ENCODE results near the gene PPFIBP2. TPM values are rescaled to one million over a fixed set of nuclear protein-coding genes. Genes with fewer than 3 reads are reported as not detected.
A peak's percentile ranks its signal among the peaks of the same experiment; 100 is the strongest.

The PPFIBP2 gene
- total RNA-seq, 6 donors from 2014 or later: 10.6 to 63.9 (median 36.7) TPM

DNA sequence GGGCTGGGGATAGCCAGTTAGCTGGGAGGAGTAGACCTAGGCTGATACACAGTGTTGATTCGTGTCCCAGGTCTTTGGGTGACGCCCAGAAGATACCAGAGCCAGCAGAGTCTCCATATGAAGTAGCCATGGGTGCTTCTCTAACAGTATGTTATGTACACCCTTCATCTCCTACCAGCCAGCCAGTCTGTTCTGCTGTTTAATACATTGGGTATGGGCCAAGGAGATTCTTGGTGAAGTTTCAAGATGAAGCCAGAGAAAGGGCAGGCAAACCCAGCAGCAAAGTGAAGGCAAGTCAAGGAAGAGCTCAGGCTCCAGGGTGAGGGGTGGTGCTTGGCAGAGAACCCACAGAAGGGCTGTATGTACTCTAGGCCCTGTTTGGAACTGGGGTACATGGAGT is 56.4 kb downstream of the PPFIBP2 start:
- DNase-seq: no peak
- 76% methylated on average over 2 of the region's 2 CpGs; no CpG with 5 or more reads in 1 of the 2 donors for WGBS, 2 donors
- H3K4me1 ChIP-seq: peaks cover 20 to 35% (median 23%) of the 10 kb centered on the region in 4 donors
- no peak overlapping the region for H3K27ac ChIP-seq
- H3K9me3 ChIP-seq: no peaks in the 10 kb centered on the region
- TF ChIP-seq POLR2AphosphoS5 (IDR thresholded peaks at IDR 0.05) (no peak), EP300 (IDR thresholded peaks at IDR 0.05) (no peak), POLR2A (IDR thresholded peaks at IDR 0.05) (no peak)
- TF ChIP-seq, protein P1, sequence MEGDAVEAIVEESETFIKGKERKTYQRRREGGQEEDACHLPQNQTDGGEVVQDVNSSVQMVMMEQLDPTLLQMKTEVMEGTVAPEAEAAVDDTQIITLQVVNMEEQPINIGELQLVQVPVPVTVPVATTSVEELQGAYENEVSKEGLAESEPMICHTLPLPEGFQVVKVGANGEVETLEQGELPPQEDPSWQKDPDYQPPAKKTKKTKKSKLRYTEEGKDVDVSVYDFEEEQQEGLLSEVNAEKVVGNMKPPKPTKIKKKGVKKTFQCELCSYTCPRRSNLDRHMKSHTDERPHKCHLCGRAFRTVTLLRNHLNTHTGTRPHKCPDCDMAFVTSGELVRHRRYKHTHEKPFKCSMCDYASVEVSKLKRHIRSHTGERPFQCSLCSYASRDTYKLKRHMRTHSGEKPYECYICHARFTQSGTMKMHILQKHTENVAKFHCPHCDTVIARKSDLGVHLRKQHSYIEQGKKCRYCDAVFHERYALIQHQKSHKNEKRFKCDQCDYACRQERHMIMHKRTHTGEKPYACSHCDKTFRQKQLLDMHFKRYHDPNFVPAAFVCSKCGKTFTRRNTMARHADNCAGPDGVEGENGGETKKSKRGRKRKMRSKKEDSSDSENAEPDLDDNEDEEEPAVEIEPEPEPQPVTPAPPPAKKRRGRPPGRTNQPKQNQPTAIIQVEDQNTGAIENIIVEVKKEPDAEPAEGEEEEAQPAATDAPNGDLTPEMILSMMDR (IDR thresholded peaks at IDR 0.05): no peak
- H3K4me3 ChIP-seq: no peak overlapping the region
- ATAC-seq (ENCODE audit: low FRiP score in 2 of 2): no peak
- no peaks in the 10 kb centered on the region for H3K36me3 ChIP-seq
- no peaks in the 10 kb centered on the region for H3K27me3 ChIP-seq

DNA sequence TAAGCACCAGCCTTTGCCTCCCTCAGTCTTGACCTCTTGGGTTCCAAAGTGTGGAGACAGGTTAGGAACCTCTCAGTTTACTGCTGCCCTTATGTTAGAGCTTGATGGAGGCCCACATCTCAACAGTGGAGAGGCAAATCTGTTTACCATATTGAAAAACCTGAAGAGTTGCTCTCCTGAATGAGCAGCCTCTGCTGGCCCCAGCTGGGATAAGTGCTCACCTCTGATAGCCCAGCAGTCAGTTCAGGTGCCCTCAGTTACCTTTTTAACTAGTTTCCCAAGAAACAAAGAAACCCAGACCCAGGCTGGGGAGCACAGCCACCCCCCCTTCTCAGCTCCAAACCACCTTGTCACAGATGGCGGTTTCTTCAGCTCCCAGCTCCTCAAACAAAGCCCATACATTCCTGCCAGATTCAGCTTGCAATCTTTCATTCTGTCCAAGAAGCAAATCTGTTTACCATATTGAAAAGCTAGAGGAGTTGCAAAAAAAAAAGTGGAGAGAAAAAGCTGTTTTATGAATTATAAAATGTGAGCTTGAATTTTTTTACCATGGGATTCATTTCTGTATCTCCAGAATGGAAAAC is 57.2 kb downstream of the PPFIBP2 start:
- no peaks in the 10 kb centered on the region for H3K36me3 ChIP-seq
- H3K27ac ChIP-seq: no peak overlapping the region
- no peaks in the 10 kb centered on the region for H3K27me3 ChIP-seq
- WGBS, 2 donors: 100% methylated on average over 1 of the region's 1 CpG
- peaks cover 28 to 43% (median 31%) of the 10 kb centered on the region in 4 donors for H3K4me1 ChIP-seq
- ATAC-seq (ENCODE audit: low FRiP score in 2 of 2) (no peak), DNase-seq (no peak)
- no peak overlapping the region for H3K4me3 ChIP-seq
- H3K9me3 ChIP-seq: no peaks in the 10 kb centered on the region
- no peak for TF ChIP-seq EP300 (IDR thresholded peaks at IDR 0.05)
- TF ChIP-seq POLR2AphosphoS5 (IDR thresholded peaks at IDR 0.05): no peak
- TF ChIP-seq POLR2A (IDR thresholded peaks at IDR 0.05): no peak
- TF ChIP-seq, protein P1 (IDR thresholded peaks at IDR 0.05): no peak

DNA sequence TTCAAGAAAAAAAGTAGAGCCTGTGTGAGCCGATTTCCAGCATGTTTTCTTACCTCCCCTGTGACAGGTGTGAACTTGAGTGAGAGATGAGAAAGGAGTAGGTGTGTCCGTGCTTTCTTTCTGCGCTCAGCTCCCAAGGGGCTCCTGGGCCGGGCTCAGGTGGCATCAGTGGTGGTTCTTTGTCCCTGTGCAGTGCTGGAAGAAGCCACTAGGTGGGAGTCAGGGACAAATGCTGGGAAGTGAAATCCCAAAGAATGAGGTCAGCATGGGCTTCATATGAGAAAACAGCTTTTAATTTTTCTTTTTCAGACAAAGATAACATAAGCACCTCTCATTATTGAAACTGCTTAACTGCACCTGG is 57.8 kb downstream of the PPFIBP2 start:
- H3K4me1 ChIP-seq: peaks cover 34 to 49% (median 37%) of the 10 kb centered on the region in 4 donors

DNA sequence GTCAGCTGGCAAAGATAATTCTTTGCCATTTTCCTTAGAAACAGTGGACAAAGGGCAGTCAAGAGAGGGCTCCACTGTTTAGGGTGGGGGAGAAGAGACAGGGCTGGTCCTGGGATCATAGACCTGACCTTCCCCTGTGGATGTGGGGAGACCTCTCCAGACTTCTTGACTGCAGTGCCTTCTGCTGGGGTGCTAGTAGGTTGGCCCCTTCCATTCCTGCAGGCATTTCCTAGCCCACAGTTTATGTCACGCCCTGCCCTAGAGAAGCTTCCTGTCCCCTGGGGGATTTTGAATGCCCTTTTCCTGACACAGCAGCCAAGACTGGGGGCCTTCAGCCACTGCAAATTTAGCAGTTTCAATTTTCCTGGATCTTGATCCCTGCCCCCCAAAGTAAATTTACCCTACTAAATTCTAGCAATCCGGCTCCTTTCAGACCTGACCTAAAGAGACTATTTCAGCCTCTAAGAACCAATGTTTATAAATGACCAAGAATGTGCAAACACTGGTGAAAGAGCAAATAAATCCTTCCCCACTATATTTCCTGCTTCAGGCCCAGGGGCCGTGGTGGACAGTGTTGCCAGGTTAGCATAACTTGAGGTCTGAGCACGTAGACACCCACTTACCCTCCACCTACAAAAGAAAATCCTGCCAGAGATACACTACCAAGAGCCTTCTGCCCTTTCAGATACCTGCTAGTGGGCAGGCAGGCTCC is 58.4 kb downstream of the PPFIBP2 start:
- peak in 1 of 2 donors; percentile 45 for DNase-seq
- ATAC-seq (ENCODE audit: low FRiP score in 2 of 2): peak; percentile 9 to 71

More for the DNA sequence above, 57.8 kb downstream of the PPFIBP2 start:
- peak; percentile 81 to 88 for ATAC-seq (ENCODE audit: low FRiP score in 2 of 2)
- Histone ChIP-seq H3K27me3 (no peaks in the 10 kb centered on the region), H3K9me3 (no peaks in the 10 kb centered on the region), H3K4me3 (no peak overlapping the region), H3K36me3 (no peaks in the 10 kb centered on the region), H3K27ac (peak overlapping the region; percentile 48 to 78 (median 70))
- TF ChIP-seq, protein P1 (IDR thresholded peaks at IDR 0.05): peak; percentile 75 to 92 (median 90)
- no peak for TF ChIP-seq EP300 (IDR thresholded peaks at IDR 0.05)
- WGBS, 2 donors: 16 to 26% methylated on average over 4 of the region's 4 CpGs
- peak in 1 of 2 donors; percentile 74 for DNase-seq

More for the DNA sequence above, 58.4 kb downstream of the PPFIBP2 start:
- TF ChIP-seq POLR2A (IDR thresholded peaks at IDR 0.05) (no peak), POLR2AphosphoS5 (IDR thresholded peaks at IDR 0.05) (no peak), EP300 (IDR thresholded peaks at IDR 0.05) (no peak)
- TF ChIP-seq, protein P1 (IDR thresholded peaks at IDR 0.05): no peak
- Histone ChIP-seq H3K27me3 (no peaks in the 10 kb centered on the region), H3K4me3 (no peak overlapping the region), H3K9me3 (no peaks in the 10 kb centered on the region), H3K27ac (peak overlapping the region; percentile 48 to 78 (median 70)), H3K36me3 (no peaks in the 10 kb centered on the region), H3K4me1 (peaks cover 39 to 54% (median 42%) of the 10 kb centered on the region in 4 donors)
- 31 to 43% methylated on average over 4 of the region's 4 CpGs for WGBS, 2 donors
